GM12891 (cell line): ENCODE results near the gene PRKRIP1.

ENCODE experiments used
- POLR2A ChIP-seq: IDR thresholded peaks from 2 replicates; pipeline ENCODE4 v1.6.1; 2011; ENCODE audit warnings: low read depth, low read length, control low read depth
- POLR2AphosphoS5 ChIP-seq: IDR thresholded peaks from 2 replicates; pipeline ENCODE4 v1.6.1; 2011; ENCODE audit warnings: low read depth, low read length, control low read depth
- POU2F2 ChIP-seq: IDR thresholded peaks from 2 replicates; pipeline ENCODE4 v1.6.1; 2011; ENCODE audit warnings: low read depth, mild to moderate bottlenecking, control low read depth, low read length, moderate library complexity
- TAF1 ChIP-seq: IDR thresholded peaks from 2 replicates; pipeline ENCODE4 v1.6.1; 2011; ENCODE audit warnings: low read depth, low read length, control low read depth

DNA sequence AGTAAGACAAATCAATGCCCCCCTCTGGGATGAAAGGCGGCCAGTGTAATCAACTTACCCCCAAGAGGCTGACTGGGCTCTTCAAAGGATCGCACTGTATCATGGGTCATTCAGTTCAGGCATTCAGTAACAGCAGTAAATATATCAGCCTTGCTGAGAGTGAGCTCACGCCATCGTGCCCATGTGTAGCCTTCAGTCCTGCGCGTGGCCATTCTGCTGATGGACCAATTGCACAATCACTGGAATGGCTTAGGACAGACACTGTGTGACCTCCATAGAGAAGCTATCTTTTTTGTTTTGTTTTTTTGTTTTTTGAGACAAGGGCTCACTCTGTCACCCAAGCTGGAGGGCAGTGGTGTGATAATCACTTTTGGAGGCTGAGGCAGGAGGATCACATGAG is 9.1 kb upstream of the PRKRIP1 start:
- TF ChIP-seq POLR2AphosphoS5 (no peak), TAF1 (no peak), POLR2A (no peak), POU2F2 (no peak)
